HG02852 (cell line): Measurements from ENCODE around the gene RFK.
"Not testable (repeated sequence)": the region's sequence is repeated elsewhere in the genome, so short reads cannot be mapped to it uniquely, and the experiment has no call there.

Source experiments
- ATAC-seq: cut with Tn5 transposase; IDR thresholded peaks from one replicate; pipeline ENCODE4 v1.9.1; 2021; ENCODE audit warnings: mild to moderate bottlenecking, moderate library complexity; ENCODE audit not compliant: unreplicated experiment

RFK gene

DNA sequence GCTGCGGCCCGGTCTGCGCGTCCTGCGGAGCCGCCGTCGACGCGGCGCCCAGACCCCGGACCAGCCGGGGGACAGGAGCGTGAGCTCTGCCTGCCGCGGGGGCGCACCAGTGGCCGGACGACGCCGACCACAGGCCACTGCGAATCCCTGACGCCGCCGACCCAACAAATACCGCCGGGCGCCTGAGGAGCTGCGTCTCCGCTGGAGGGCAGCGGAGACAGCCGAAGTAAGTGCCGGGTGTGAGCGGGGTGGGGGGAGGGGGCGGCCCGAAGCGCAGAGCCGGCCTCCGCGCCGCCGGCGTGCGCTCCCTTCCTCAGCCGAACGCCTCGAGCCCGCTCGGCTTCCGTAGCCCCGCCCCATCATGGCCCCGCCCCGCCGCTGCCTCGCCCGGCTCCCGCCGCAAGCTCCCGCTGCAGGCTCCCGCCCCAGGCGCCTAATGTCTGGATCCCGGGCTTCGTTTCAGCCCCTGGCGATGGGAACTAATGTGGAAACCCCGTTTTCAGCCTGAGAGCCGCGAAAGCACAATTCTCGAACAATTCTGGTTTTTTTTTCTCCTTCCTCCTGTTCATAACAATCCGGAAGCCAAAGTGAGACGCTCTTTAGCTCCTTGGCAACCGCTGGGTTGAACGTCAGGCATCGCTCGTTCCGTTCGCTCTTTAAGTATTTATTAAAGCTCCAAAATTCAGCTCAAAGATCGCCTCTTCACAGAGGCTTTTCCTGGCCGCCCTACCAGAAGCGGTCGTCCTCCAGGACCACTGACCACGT, at the start of gene RFK:
RFK (minus strand) TSS at position 232 of the 765 bp plus-strand sequence. CDS start 255 bp downstream, outside the sequence.
- ATAC-seq: peak; percentile 70

DNA sequence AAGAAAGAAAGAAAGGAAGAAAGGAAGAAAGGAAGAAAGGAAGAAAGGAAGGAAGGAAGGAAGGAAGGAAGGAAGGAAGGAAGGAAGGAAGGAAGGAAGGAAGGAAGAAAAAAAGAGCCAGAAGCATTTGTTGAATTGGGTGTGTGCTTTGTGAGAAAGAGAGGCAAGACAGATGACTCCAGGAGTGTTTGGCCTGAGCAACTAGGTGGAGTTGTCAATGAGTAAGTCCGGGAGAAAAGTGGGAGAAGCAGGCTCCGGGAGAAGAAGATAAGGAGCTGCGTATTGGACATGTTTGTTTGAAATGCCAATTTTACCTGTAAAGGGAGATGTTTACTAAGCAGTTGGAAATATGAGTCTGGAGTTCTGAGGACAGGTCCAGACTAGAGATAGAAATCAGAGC, 49.7 kb upstream of the RFK start:
- ATAC-seq: no peak

DNA sequence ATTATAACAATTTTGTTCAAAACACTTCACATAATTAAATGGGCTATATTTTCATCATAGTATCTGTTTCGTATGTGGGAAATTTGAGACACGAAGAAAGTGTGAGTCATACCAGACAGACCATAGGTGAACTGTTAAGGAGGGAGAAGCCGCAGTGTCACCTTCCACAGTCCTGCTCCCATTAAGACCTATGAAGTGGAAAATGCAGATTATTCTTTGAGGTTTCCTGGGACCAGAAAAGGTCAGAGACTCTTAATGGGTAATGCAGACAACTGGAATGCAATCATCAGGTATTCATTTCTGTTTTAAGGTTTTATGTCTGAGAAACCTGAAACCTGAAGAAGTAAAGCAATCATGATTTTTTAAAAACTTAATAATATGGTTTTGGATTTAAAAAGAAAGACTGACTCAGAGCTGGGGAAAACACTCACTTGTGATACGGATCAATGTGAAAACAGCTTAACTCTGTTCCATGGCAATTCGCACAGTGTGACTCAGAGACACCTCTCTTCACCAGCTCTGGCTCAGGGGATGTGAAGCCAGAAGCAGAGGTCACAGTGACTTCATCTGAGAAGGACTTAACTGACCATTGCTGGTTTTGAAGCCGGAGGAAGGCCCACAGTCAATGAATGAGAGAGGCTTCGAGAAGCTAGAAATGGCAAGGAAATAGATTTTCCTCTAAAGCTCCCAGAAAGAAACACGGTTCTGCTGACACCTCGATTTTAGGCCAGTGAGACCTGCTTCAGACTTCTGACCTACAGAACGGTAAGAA, 47.5 kb upstream of the RFK start:
- ATAC-seq: peak; percentile 65

DNA sequence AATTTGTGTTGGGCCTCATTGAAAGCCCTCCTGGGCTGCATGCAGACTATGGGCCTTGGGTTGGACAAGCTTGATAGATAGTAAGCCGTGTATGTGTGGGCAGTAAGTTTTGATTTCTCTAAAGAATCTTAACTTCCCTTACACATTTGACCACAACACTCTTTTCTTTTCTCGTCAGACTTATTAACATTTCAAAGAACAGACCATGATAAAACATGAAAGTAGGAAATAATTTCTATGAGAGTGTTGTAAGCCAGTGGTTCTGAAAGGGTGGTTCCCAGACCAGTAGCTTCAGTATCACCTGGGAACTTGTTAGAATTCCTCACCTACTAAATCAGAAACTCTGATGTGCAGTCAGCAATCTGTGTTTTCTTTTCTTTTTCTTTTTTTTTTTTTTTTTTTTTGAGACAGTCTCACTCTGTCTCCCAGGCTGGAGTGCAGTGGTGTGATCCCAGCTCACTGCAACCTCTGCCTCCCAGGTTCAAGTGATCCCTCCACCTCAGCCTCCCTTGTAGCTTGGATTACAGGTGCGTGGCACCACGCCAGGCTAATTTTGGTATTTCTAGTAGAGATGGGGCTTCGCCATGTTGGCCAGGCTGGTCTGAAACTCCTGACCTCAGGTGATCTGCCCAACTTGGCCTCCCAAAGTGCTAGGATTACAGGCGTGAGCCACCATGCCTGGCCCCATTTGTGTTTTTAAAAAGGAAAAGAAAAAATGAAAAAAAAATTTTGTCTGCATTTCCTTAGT, 44.8 kb upstream of the RFK start:
- peak; percentile 75 for ATAC-seq

DNA sequence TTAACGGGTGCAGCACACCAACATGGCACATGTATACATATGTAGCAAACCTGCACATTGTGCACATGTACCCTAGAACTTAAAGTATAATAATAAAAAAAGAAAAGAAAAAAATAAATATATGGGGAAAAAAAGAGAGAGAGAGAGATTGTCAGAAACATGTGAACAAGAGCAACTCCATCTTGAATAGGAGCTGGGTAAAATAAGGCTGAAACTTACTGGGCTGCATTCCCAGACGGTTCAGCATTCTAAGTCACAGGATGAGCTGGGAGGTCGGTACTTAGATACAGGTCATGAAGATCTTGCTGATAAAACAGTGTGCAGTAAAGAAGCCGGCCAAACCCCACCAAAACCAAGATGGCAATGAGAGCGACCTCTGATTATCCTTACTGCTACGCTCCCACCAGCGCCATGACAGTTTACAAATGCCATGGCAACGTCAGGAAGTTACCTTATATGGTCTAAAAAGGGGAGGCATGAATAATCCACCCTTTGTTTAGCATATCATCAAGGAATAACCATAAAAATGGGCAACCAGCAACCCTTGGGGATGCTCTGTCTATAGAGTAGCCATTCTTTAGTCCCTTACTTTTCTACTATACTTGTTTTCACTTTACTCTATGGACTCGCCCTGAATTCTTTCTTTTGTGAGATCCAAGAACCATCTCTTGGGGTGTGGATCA, 42.9 kb upstream of the RFK start:
- ATAC-seq: not testable (repeated sequence)

DNA sequence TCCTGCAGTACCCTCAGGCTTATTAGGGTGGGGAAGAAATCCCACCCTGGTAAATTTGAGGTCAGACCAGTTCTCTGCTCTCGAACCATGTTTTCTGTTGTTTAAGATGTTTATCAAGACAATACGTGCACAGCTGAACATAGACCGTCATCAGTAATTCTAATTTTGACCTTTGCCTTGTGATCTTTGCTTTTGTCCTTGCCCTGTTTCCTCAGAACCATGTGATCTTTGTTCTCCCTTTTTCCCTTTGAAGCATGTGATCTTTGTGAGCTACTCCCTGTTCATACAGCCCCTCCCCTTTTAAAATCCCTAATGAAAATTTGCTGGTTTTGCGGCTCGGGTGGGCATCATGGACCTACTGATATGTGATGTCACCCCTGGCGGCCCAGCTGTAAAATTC, 40.7 kb upstream of the RFK start:
- not testable (repeated sequence) for ATAC-seq

DNA sequence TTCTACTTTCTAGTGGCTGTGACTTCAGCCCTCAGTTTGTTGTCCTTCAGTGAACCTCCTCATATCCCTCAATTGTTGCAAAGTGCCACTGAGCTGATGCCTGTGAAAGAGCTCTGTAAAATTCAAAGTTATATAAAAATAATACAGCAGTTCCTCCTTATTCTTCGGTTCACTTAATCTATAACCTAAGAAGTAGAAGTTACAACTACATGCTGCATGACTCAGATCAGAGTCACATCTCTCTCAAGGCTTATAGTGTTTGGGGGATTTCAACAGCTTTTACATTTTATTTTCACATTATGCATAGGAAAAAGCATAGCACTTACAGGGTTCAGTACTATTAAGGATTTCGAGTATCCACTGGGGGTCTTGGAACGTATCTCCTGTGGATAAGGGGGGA, 39.6 kb upstream of the RFK start:
- no peak for ATAC-seq

DNA sequence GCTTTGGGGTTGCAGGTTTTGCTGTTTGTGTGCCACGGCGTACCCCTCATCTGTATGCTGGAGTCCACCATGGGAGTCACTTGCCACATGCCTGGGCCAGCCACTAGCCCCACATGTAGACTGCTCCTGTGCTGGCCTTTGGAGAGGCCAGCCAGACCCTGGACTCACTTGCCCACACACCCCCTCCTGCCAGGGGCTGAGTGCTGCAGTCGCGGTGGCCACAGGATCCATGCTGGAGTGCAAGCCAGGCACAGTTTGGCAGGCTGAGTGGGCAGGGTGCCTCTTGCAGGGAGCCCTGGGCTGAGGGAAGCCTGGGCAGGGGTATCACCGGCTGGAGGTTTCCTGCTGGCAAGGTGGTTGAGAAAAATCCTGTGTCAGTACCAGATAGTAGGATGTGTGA, 39.2 kb upstream of the RFK start:
- no peak for ATAC-seq

DNA sequence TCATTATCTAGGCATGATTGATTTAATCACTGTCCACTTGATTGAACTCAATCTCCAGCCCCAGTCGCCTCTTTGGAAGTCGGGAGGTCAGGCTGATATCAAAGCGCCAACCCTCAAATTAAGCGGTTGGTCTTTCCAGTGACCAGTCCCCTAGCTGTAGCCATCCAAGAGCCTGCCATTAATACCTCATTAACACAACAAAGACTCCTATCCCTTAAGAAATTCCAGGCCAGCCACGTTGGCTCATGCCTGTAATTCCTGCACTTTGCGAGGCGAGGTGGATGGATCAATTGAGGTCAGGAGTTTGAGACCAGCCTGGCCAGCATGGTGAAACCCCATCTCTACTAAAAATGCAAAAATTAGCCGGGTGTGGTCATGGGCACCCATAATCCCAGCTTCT, 37.4 kb upstream of the RFK start:
- ATAC-seq: no peak

DNA sequence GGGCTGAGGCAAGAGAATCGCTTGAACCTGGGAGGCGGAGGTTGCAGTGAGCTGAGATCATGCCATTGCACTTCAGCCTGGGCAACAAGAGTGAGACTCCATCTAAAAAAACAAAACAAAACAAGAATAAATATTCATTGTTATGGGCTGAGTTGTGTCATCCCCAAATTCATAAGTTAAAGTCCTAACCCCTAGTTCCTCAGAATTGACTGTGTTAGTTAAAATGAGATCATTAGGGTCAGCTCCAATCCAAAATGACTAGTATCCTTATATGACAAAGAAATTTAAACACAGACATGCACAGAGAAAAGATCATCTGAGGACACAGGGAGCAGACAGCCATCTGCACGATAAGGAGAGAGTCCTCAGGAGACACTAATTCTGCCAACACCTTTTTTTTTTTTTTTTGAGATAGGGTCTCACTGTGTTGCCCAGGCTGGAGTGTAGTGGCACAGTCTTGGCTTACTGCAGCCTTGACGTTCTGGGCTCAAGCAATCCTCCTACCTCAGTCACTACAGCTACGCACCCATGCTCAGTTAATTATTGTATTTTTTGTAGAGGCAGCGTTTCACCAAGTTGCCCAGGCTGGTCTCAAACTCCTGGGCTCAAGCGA, 32.7 kb upstream of the RFK start:
- ATAC-seq: no peak

DNA sequence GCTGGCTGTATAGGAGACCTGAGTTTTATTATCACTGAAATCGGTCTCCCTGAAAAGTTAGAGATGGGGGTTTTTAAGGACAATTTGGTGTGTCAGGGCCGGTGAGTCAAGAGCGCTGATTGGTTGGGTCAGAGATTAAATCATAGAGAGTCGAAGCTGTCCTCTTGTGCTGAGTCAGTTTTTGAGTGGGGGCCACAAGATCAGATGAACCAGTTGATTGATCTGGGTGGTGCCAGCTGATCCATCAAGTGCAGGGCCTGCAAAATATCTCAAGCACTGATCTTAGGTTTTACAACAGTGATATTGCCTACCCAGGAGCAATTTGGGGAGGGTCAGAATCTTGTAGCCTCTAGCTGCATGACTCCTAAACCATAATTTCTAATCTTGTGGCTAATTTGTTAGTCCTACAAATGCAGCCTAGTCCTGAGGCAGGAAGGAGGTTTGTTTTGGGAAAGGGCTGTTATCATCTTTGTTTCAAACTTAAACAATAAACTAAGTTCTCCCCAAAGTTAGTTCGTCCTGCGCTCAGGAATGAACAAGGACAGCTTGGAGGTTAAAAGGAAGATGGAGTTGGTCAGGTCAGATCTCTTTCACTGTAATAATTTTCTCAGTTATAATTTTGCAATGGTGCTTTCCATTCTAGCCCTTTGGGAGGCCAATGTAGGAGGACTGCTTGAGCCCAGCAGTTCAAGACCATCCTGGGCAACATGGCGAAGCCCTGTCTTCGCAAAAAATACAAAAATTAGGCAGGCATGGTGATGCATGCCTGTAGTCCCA, 31.6 kb upstream of the RFK start:
- ATAC-seq: no peak

DNA sequence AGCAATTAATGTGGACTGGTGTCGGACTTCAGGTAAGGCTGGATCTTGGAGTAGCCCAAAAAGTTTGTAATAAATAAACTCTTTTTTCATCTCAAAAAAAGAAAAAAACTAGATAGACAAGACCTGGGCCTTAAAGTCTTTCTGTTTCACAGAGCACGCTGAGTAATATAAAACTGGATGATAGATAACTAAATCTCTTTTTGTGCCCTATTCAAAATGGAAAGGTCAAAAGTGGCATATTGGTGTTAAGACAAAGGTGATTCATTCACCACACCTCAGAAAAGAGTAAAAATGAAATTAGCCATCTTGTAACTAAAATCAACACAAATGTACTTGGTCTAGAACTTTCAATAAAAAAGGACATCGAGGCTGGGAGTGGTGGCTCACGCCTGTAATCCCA, 30.3 kb upstream of the RFK start:
- ATAC-seq: no peak

DNA sequence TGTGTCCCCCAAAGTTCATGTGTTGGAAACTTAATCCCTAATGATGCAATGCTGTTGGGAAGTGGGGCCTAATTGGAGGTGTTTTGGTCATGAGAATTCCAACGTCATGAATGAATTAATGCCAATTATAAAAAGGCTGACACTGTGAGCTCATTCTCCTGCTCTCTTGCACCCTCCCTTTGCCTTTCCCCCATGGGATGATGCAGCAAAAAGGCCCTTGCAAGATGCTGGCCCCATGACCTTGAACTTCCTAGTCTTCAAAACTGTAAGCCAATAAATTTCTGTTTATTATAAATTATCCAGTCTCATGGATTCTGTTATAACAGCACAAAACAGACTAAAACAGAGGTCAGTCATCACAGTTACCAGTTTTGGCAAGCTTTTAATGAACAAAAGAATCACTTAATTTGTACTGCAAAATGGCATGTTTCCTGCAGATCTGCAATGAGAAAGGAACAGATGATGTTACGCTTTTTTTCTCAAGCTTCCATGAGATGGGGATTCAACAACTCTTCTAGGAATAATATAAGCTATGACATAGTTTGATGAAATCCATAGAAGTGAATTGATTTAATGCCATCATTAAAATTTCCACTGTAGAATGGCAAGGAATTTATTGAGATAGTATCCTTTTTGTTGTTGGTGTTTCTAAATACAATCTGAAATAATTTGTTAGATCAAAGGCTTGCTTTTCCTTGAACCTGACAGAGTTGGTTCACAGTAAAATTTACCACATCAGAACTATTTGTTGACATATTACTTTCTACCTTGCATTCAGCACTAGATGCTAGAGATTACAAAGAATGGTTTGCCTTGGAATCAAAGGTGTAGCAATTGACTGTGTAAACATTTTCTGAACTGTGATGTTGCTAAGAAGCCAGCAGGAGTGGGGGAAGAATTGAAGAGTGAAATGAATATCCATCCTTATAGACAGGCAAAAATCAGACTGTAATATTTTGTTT, 29.3 kb upstream of the RFK start:
- no peak for ATAC-seq

DNA sequence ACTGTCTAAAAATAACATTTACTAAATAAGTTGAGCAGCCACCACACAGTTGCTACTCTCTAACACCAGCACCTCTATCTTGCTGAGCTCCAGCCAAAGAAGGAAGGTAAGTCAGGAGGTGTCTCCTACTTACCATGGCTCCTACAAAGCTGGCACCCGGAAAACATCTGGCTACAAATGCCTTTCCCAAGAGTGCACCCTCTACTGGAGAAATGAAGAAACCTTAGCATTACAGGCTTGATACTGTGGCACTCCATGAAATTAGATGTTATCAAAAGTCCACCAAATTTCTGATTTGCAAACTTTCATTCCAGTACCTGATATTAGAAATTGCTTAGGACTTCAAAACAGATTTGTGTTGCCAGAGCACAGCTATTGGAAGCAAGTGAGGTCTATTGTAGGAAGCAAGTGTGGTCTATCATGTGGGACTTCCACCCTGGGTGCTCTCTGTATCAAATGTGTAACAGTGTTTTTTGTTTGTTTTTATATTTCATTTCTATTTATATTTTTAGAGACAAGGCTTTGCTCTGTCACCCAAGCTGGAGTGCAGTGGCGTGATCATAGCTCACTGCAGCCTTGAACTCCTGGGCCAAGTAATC, 25.7 kb upstream of the RFK start:
- no peak for ATAC-seq

DNA sequence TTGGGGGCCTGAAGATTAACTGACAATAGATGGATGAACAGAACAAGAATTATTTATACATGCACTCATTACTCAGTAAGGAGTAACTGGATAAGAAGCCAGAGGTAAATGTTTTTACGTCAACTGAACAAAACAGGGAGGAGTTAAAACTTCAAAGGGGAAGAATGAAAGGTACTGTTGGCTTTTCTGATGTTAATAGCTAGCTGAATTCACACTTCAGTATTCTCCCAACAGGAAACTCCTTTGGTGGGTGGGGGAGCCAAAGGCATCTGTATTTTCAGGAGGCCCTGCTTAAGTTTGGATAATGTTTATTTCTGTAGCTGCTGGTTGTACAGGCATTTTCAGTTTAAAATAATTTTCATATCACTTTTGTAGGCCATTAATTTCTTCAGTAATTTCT, 23.2 kb upstream of the RFK start:
- no peak for ATAC-seq

DNA sequence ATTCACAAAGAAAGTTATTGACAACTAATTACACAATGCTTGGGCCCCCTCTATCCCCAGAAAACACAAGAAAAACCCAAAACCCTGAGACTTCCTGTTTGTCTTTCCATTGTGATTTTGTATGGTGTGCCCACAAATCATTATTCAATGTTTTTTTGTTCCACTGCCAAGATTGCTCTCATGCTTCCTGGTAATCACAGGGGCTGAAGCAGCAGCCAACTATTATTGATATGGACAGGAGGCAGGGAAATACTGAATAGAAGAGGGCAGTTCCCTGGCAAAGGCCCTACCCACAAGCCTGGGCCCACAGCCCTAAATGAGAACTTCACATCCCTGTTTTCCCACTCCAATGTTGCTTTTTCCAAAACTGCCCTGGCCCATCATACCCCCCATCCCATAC, 21.5 kb upstream of the RFK start:
- ATAC-seq: no peak

DNA sequence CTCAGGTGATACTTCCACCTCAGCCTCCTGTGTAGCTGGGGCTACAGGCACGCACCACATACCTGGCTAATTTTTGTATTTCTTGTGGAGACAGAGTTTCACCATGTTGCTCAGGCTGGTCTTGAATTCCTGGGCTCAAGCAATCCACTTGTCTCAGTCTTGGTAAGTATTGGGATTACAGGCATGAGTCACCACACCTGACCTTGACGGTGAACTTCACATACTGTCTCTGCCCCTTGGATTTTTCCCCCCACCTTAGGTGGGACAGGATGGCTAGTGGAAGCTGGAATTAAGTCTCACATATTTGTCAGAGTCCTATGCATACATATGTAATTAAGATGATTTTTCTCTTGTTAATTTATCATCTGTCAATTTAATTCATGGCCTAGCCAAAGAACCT, 20.9 kb upstream of the RFK start:
- no peak for ATAC-seq

DNA sequence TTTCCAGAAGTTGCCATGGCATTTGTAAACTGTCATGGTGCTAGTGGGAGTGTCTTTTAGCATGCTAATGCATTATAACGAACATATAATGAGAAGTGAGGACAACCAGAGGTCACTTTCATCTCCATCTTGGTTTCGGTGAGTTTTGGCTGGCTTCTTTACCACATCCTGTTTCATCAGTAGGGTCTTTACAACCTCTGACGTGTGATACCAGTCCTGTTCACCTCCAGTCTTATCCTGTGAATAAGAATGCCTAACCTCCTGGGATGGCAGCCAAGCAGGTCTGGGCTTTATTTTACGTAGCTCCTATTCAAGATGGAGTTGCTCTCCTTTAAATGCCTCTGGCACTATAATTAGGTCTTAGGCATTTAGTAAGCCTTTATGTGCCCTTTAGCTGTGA, 20.4 kb upstream of the RFK start:
- ATAC-seq: peak; percentile 74
